ENCODE data around the gene CDH23.

The CDH23 gene

GRCh38 chr10:71438761-71439160, 42.0 kb downstream of the CDH23 start:
- no peak for DNase-seq (ENCODE audit: low read depth in 2 of 2, low spot score in 1 of 2)

- no peak for DNase-seq (ENCODE audit: low read depth in 2 of 2, low spot score in 1 of 2)
Observed at GRCh38 chr10:71439670-71440425, 43.1 kb downstream of the CDH23 start.

DNA sequence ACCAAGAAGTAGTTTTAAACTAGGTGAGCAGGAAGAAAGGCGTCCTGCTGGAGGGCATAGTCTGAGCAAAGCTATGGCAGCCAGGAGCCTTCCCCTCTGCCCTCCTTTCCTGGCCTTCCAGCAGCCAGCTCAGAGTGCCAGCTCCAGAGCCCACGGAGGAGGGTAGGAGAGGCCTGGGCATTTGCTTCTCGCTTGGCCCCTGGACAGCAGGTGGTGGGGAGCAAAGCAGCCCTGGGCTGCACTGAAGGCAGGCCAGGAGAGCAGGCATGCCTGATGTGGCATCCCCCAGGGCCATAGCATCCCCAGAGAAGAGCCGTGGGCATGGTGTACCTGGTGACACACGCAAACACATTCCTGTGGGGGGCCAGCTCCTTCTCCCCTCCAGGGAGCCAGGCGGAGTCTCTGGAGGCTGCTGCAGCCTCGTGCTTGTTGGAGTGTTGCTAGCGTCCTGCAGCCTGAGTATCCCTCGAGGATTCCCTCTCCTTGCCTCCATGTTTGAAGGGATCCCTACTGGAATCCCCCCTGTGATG, 43.9 kb downstream of the CDH23 start:
- DNase-seq (ENCODE audit: low read depth in 2 of 2, low spot score in 1 of 2), result no peak

DNA sequence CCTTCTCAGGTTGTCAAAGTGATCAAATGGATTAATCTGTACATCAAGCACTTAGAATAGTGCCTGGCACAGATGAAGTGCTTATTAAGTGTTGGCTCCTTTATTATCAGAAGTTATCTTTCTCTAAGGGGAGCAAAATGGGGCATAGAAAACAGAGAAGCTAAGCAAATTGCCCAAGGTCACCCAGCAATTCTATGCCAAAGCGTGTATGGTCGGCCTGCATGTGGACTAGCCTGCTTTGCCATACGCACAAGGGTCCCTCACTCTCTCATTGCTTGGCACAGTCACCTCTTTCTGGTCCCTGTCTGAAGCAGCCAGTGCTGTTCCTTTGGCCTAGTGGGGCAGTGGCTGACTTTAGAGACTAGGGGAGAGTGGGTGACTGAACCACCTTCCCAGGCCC, 45.3 kb downstream of the CDH23 start:
- no peak for DNase-seq (ENCODE audit: low read depth in 2 of 2, low spot score in 1 of 2)

DNA sequence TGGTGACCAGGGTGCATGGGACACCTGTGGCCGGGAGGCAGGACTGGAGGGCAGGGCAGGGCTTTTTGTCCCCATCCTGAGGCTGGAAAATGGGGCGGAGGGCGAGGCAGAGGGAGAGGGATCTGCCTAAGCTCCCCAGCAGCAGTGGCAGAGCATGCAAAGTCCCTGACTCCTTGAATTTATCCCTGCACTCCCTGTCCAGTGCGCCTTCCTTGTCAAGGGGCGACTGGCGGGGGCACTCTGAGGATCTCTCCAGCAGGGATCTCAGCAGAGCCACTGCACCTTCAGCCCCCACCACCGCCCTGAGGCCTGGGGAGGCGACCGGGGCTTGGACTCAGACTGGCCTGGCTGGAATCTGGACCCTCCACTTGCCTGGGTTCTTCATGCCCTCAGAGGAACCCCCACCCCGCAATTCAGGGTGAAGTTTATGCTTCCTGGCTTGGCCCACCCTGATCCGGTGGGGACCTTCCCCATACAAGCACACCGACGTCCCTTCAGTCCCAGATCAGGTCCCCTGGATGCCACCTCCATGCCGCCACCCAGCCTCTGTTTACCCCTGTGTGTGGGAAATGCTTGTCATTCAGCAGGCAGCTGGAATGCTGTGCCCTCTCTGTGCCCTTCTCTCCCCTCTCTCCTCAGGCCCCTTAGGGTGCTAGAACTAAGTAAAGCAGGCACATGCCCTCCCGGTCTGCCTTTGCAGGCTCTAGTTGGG, 46.3 kb downstream of the CDH23 start:
- DNase-seq (ENCODE audit: low read depth in 2 of 2, low spot score in 1 of 2), result no peak

- DNase-seq (ENCODE audit: low read depth in 2 of 2, low spot score in 1 of 2), result no peak
Observed at GRCh38 chr10:71443676-71444075, 47.0 kb downstream of the CDH23 start.

DNA sequence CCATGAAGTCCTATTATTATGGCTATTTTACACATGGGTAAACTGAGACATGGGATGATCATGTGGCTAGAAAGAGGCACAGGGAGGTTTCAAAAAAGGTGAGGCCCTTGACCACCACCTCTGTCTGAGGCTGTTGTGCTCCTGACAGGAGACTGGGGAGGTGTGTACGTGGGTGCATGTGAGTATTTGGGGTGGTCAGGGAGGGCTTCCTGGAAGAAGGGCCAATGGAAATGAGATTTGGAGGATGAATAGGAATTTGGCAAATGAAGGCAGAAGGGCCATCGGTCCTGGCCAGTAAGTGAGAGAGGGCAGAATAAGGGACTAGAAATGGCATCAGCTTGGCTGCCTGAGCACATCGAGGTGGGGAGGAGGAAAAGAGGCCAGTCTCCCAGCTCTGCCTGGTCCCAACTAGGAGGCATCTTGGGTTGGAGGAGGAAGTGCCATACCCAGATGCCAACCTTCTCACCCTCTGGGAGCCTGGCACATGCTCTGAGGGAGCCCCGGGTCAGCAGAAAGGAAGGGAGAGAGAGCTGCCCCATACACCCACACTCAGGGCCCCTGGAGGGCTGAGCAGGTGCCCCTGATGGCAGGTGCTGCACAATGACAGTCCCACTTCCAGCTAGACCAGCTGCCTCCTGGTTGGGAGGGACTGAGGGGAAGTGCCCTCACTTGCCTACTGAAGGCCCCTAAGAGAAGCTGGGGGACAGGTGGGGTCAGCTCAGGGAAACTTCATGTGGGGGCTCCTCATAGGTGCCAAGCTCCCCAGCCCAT, 47.7 kb downstream of the CDH23 start:
- DNase-seq (ENCODE audit: low read depth in 2 of 2, low spot score in 1 of 2), result no peak

- DNase-seq (ENCODE audit: low read depth in 2 of 2, low spot score in 1 of 2), result no peak
Observed at GRCh38 chr10:71447676-71448075, 51.0 kb downstream of the CDH23 start.

GRCh38 chr10:71448146-71448545, 51.4 kb downstream of the CDH23 start:
- no peak for DNase-seq (ENCODE audit: low read depth in 2 of 2, low spot score in 1 of 2)

DNA sequence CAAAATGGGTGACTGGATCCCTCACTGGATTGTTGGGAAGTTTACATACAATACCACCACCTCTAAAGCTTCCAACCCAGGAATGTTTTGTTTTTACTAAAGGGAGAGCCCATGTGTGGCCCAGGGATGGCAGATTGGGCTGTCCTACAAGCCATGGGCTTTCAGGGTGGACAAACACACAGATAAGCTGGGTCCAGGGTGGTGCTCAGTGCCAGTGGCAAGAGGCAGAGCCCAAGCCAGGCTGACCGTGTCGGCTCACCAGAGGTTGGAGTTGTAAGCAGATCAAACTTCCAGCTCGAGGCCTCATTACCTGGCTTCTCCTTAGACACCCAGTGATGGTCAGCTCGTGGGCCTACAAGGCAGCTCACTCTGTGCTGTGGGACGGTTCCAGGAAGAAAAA, 52.3 kb downstream of the CDH23 start:
- no peak for DNase-seq (ENCODE audit: low read depth in 2 of 2, low spot score in 1 of 2)

DNA sequence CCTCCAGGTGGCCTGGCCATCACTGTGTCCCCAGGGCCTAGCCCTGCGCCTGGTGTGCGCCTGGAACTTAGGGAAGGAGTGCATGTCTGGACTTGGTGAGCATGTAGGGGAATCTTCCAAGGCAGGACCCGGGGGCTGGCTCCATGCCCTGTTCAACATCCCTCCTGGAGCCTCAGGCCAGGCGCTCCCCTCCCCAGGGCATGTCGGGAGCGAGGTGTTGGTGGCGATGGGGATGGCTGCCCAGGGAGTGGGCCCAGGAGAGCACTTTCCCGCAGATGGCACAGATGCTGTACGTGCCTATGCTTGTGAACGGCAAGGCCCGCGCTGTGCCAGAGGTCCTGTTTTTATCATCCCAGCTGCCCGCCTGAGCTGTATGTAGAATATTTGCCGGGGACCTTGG, 55.0 kb downstream of the CDH23 start:
- no peak for DNase-seq (ENCODE audit: low read depth in 2 of 2, low spot score in 1 of 2)

GRCh38 chr10:71453186-71453585, 56.5 kb downstream of the CDH23 start:
- no peak for DNase-seq (ENCODE audit: low read depth in 2 of 2, low spot score in 1 of 2)

GRCh38 chr10:71454347-71454746, 57.6 kb downstream of the CDH23 start:
- no peak for DNase-seq (ENCODE audit: low read depth in 2 of 2, low spot score in 1 of 2)

GRCh38 chr10:71455035-71455434, 58.3 kb downstream of the CDH23 start:
- DNase-seq (ENCODE audit: low read depth in 2 of 2, low spot score in 1 of 2), result no peak

DNA sequence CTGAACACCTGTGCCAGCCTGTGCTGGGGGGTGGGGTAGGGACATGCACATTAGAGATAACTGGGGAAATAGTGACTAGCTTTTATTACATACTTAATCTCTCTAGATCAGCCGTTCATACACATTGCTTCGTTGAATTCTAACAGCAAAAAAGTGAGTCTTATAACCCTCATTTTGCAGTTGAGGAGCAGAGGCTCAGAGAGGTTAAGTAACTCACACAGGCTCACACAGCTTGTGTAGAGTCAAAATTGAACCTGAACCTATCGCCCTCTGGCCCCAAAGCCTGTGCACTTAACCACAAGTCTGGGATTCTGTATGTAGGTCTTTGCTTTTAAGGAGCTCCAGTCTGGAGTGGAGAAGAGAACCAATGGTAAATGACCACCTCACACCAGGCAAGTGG, 59.9 kb downstream of the CDH23 start:
- no peak for DNase-seq (ENCODE audit: low read depth in 2 of 2, low spot score in 1 of 2)

- no peak for DNase-seq (ENCODE audit: low read depth in 2 of 2, low spot score in 1 of 2)
Observed at GRCh38 chr10:71457908-71458307, 61.2 kb downstream of the CDH23 start.

- no peak for DNase-seq (ENCODE audit: low read depth in 2 of 2, low spot score in 1 of 2)
Observed at GRCh38 chr10:71458387-71458786, 61.7 kb downstream of the CDH23 start.

GRCh38 chr10:71459513-71459912, 62.8 kb downstream of the CDH23 start:
- no peak for DNase-seq (ENCODE audit: low read depth in 2 of 2, low spot score in 1 of 2)

DNA sequence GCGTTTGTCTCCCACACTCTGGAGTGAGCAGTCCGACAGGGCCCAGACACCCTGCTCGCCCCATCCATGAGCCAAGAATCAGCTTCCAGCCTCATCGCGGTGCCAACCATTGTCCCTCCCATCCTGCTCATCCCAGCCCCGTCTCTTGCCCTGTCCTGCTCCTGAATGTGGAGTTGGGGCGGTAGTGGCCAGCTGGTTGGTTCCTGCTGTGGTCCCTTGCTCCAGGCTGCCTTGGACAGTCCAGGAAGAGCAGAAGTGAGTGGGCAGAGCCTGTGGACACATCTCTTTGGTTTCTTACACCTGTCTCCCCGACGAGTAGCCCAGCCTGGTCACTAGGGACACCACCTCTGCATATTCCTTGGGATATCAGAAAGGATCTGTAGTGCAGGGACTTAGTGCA, 63.9 kb downstream of the CDH23 start:
- DNase-seq (ENCODE audit: low read depth in 2 of 2, low spot score in 1 of 2), result no peak

GRCh38 chr10:71461457-71461856, 64.7 kb downstream of the CDH23 start:
- DNase-seq (ENCODE audit: low read depth in 2 of 2, low spot score in 1 of 2), result no peak

- DNase-seq (ENCODE audit: low read depth in 2 of 2, low spot score in 1 of 2), result no peak
Observed at GRCh38 chr10:71462062-71462935, 65.6 kb downstream of the CDH23 start.
